Measurements from ENCODE around the gene NAGA. TPM values are rescaled to one million over a fixed set of nuclear protein-coding genes. Genes with fewer than 3 reads are reported as not detected.
"Not testable (repeated sequence)": the region's sequence is repeated elsewhere in the genome, so short reads cannot be mapped to it uniquely, and the experiment has no call there.

NAGA gene
- total RNA-seq, 1 donor from 2014 or later: 22.6 TPM

GRCh38 chr22:42074846-42075676, 4.4 kb upstream of the NAGA start:
- DNase-seq: peak; percentile 14

- peak; percentile 66 for DNase-seq
These were observed 3.7 kb upstream of the NAGA start, which contains the start of gene PHETA2 for GRCh38 chr22:42074132-42074811. TSS of gene PHETA2 (plus strand) at chr22:42074248. CDS start at chr22:42077294, 3,046 bp downstream.

GRCh38 chr22:42073621-42074041, 3.0 kb upstream of the NAGA start:
- DNase-seq: no peak

GRCh38 chr22:42072606-42073330, 2.2 kb upstream of the NAGA start:
- DNase-seq: no peak

GRCh38 chr22:42071508-42071907, 896 bp upstream of the NAGA start:
- not testable (repeated sequence) for DNase-seq

- DNase-seq: no peak
These were observed 653 bp downstream of the NAGA start for GRCh38 chr22:42069801-42070516.

- DNase-seq: no peak
These were observed 2.3 kb downstream of the NAGA start for GRCh38 chr22:42068291-42068690.

- DNase-seq: no peak
These were observed 2.9 kb downstream of the NAGA start for GRCh38 chr22:42067671-42068251.

GRCh38 chr22:42066937-42067336, 3.7 kb downstream of the NAGA start:
- DNase-seq: no peak

GRCh38 chr22:42066126-42066761, 4.4 kb downstream of the NAGA start:
- no peak for DNase-seq

GRCh38 chr22:42065438-42066125, 5.0 kb downstream of the NAGA start:
- DNase-seq: no peak

- no peak for DNase-seq
These were observed 6.0 kb downstream of the NAGA start for GRCh38 chr22:42064629-42065028.

- no peak for DNase-seq
These were observed 8.0 kb downstream of the NAGA start for GRCh38 chr22:42062506-42063170.

- no peak for DNase-seq
These were observed 9.6 kb downstream of the NAGA start for GRCh38 chr22:42061041-42061440.

GRCh38 chr22:42060489-42060888, 10.1 kb downstream of the NAGA start:
- DNase-seq: no peak

- DNase-seq: no peak
These were observed 13.7 kb downstream of the NAGA start for GRCh38 chr22:42056757-42057511.

- no peak for DNase-seq
These were observed 17.8 kb downstream of the NAGA start for GRCh38 chr22:42052765-42053164.

- DNase-seq: no peak
These were observed 19.9 kb downstream of the NAGA start for GRCh38 chr22:42050641-42051180.

- no peak for DNase-seq
These were observed 28.8 kb downstream of the NAGA start for GRCh38 chr22:42041784-42042183.

Data from dermis blood vessel endothelial cell (primary cell).